PFSK-1 (cell line): ENCODE data around the gene ITGB8.

Experiments used
- FOXP2 ChIP-seq: optimal IDR thresholded peaks from 2 replicates; pipeline ENCODE3; 2011; ENCODE audit warnings: borderline replicate concordance, control low read depth, inconsistent platforms; ENCODE audit not compliant: insufficient read depth; ENCODE audit errors: extremely low read length, extremely low read depth
- POLR2AphosphoS5 ChIP-seq: IDR thresholded peaks from 2 replicates; pipeline ENCODE4 v1.6.1; 2012; ENCODE audit warnings: low read depth, mild to moderate bottlenecking, control low read depth, low read length, moderate library complexity
- SIN3A ChIP-seq: IDR thresholded peaks from 2 replicates; pipeline ENCODE4 v1.6.1; 2012; ENCODE audit warnings: mild to moderate bottlenecking, low read length, moderate library complexity, borderline replicate concordance; ENCODE audit not compliant: insufficient read depth
- TF ChIP-seq, protein P1 (sequence below), 2 experiments: IDR thresholded peaks; 2 replicates each; pipeline versions ENCODE4 v1.6.1 to v1.8.0; 2011 to 2012; ENCODE audit warnings: low read depth in 2 of 2, low read length in 2 of 2, control low read depth in 1 of 2, inconsistent platforms in 1 of 2, mild to moderate bottlenecking in 1 of 2, moderate library complexity in 1 of 2; ENCODE audit not compliant: insufficient read depth in 1 of 2

DNA sequence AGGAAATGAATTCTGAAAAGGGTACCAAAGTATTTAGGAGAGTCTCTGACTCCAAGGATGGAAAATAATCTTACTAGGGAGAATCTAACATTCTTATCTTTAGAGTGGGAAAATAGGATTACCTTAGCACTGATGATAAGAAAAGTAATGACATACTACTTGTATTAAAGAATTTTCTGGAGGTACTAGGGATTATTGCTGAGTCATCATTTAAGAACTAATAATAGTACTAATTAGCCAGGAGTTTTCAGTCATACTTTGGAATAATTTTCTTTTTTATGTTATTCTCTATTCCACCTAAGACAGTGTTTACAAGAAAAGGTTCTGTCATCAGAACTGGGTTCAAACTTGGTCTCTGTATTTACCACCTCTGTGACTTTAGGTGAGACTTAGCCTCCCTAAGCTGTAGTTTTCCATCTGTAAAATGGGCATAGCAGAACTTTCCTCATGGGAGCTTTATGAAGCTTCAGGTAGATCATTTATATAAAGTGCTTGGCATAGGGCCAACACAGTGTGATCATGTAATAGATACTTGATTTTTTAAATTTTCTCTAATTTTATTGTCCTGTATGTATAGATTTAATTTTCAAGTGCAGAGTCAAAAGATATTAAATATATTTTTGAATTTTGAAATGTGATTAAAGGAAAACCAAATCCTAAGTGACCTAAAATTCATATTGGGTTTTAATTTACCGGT is 20.4 kb downstream of the ITGB8 start:
- TF ChIP-seq SIN3A (no peak), FOXP2 (no peak), POLR2AphosphoS5 (no peak)
- TF ChIP-seq, protein P1, sequence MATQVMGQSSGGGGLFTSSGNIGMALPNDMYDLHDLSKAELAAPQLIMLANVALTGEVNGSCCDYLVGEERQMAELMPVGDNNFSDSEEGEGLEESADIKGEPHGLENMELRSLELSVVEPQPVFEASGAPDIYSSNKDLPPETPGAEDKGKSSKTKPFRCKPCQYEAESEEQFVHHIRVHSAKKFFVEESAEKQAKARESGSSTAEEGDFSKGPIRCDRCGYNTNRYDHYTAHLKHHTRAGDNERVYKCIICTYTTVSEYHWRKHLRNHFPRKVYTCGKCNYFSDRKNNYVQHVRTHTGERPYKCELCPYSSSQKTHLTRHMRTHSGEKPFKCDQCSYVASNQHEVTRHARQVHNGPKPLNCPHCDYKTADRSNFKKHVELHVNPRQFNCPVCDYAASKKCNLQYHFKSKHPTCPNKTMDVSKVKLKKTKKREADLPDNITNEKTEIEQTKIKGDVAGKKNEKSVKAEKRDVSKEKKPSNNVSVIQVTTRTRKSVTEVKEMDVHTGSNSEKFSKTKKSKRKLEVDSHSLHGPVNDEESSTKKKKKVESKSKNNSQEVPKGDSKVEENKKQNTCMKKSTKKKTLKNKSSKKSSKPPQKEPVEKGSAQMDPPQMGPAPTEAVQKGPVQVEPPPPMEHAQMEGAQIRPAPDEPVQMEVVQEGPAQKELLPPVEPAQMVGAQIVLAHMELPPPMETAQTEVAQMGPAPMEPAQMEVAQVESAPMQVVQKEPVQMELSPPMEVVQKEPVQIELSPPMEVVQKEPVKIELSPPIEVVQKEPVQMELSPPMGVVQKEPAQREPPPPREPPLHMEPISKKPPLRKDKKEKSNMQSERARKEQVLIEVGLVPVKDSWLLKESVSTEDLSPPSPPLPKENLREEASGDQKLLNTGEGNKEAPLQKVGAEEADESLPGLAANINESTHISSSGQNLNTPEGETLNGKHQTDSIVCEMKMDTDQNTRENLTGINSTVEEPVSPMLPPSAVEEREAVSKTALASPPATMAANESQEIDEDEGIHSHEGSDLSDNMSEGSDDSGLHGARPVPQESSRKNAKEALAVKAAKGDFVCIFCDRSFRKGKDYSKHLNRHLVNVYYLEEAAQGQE (IDR thresholded peaks at IDR 0.05; ENCODE audit: insufficient read depth in 1 of 2, low read depth in 2 of 2, low read length in 2 of 2), result no peak
